AG08395 (cell line): ENCODE measurements around the gene JPH4.
A peak's percentile ranks its signal among the peaks of the same experiment; 100 is the strongest.
"Not testable (repeated sequence)": the region's sequence is repeated elsewhere in the genome, so short reads cannot be mapped to it uniquely, and the experiment has no call there.

Source experiments
- DNase-seq: peaks from one replicate; pipeline ENCODE4 v3.0.0; 2012; ENCODE audit warnings: mixed read lengths, low spot score

JPH4 gene

DNA sequence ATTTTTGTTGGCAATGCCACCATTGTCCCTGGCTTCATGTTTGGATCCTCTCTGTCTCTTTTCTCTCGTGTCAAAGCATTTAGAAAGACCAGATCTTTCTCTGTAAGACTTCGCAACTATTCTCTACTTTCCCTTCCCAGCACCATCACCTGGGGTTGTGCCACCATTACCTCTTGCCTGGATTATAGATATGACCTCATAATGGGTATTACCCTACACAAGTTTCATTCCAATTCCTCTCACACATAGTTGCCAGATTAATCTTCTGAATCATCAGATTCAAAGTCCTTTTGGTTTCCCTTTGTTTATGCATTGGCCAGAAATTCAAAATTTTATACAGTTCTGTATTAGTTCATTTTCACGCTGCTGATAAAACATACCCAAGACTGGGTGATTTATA lies 30.4 kb upstream of the JPH4 start:
- no peak for DNase-seq

GRCh38 chr14:23608454-23608853 lies 29.9 kb upstream of the JPH4 start:
- no peak for DNase-seq

- DNase-seq, result peak; percentile 7
These were observed 27.5 kb upstream of the JPH4 start for GRCh38 chr14:23605931-23606585.

DNA sequence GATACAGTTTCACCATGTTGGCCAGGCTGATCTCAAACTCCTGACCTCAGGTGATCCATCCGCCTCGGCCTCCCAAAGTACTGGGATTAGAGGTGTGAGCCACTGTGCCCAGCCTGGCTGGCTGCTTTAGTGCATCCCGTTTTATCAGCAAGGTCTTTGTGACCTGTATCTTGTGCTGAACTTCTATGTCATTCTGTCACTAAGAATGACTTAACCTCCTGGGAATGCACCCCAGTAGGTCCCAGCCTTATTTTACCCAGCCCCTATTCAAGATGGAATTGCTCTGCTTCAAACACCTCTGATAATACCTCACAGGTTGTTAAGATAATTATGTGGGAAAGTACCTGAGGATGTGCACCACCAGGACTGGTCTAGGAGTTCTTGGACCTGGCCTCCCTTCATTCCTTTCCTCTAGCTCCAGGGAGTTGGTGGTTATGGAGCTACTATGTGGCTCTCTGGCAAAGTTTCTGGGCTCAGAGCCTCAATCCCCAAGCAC lies 26.1 kb upstream of the JPH4 start:
- DNase-seq, result no peak

DNA sequence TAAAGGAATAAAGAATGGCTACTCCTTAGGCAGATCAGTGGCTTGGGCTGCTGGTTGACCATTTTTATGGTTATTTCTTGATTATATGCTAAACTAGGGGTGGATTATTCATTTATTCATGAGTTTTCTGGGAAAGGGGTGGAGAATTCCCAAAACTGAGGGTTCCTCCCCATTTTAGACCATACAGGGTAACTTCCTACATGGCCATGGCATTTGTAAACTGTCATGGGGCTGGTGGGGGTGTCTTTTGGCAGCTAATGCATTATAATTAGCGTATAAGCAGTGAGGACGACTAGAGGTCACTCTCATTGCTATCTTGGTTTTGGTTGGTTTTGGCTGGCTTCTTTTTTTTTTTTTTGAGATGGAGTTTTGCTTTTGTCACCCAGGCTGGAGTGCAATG lies 25.6 kb upstream of the JPH4 start:
- no peak for DNase-seq

DNA sequence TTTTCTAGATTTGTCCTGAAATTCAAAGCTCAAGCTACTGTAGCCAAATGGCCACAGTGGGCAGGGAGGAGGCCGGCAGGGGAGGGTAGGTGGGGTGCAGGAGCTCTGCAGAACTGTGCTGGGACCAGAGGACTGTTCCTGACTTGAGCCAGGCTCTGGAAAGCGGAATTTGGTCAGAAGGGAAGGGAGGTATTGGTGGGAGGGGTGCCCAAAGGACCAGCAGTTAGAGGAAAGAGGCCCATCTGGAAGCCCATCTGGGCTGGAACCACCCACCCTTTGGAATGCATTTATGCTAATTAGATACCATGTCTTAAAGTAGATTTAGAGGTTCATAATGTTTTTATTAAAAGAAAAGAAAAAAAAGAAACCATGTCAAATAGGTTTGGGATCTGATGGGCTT lies 24.5 kb upstream of the JPH4 start:
- DNase-seq, result no peak

- DNase-seq, result no peak
These were observed 23.8 kb upstream of the JPH4 start for GRCh38 chr14:23602181-23603095.

DNA sequence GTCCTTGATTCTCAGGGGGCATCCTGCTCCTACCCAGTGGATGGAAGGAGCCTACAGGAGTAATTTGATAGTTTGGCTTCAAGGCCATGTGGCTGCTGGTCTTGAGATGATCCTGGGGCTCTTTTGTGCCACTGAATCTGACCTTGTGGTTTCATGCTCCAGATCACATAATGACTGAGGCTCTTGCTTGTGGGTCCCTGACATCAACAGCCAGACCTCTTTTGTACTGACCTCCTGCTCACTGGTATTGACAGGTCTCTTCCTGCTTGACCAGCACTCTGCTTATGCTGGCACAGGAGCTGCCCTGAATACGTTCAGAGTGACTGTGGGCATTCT lies 23.2 kb upstream of the JPH4 start:
- DNase-seq, result no peak

DNA sequence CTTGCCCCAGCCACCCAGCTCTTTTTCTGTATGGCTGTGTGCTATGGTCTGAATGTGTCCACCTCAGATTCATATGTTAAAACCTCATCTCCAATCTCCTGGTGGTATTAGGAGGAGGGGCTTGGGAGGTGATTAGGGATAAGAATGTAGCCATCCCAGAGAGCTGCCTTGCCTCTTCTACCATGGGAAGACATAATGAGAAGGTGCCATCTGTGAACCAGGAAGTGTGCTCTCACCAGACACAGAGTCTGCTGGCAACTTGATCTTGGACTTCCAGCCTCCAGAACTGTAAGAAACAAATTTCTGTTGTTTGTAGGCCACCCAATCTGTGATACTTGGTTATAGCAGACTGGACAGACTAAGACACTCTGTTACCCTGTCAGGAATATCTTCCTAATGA lies 22.8 kb upstream of the JPH4 start:
- no peak for DNase-seq

GRCh38 chr14:23600806-23601205 lies 22.2 kb upstream of the JPH4 start:
- no peak for DNase-seq

DNA sequence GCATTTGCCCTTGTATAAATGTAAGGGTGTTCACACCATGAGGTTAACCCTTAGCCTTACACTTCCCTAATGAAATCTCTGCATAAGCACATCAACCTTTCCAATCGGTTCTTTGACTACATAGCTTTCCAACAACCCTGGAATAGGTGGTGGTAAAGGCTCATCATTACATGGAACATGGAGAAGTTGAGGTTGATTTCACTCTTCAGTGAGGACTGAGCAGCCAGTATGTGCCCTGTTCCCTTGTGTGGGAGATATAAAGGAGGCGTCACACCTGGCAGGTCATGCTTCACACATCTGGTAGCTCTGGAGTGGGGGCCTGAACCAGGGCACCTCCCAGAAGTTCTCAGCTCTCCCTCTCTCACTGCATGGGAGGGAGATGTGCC lies 21.7 kb upstream of the JPH4 start:
- no peak for DNase-seq

- DNase-seq, result not testable (repeated sequence)
These were observed 15.6 kb upstream of the JPH4 start for GRCh38 chr14:23594191-23594590.

DNA sequence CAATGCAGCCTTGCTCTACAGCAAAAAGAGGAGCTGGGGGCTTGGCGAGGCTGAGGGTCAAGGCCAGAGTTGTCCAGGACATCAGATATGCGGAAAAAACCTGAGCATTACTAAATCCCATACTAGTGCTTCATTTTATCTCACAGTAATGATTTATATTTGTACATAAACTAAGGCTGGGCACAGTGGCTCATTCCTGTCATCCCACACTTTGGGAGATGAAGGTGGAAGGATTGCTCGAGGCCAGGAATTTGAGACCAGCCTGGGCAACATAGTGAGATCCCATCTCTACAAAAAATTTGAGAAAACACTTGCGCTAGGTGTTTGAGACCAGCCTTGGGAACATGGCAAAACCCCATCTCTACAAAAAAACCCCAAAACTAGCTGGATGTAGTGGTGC lies 11.6 kb upstream of the JPH4 start:
- no peak for DNase-seq

DNA sequence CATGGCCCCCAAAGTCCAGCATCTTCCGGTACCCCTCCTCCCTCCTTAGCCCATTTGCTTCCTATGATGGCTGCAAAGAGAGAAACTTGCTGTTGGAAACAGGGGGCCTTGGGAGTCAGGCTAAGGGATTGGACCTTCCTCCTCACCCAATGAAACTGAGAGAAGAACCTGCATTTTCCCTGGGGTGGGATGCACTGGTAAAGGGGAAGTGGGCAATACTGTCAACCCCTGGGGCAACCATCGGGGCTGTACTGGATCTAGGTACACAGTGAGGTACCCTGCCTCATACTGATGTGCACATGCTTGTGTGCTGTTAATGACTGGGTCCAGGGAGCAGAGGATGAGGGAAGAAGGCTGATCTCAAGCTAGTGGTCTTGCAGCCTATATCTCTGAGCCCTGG lies 11.0 kb upstream of the JPH4 start:
- DNase-seq, result no peak

DNA sequence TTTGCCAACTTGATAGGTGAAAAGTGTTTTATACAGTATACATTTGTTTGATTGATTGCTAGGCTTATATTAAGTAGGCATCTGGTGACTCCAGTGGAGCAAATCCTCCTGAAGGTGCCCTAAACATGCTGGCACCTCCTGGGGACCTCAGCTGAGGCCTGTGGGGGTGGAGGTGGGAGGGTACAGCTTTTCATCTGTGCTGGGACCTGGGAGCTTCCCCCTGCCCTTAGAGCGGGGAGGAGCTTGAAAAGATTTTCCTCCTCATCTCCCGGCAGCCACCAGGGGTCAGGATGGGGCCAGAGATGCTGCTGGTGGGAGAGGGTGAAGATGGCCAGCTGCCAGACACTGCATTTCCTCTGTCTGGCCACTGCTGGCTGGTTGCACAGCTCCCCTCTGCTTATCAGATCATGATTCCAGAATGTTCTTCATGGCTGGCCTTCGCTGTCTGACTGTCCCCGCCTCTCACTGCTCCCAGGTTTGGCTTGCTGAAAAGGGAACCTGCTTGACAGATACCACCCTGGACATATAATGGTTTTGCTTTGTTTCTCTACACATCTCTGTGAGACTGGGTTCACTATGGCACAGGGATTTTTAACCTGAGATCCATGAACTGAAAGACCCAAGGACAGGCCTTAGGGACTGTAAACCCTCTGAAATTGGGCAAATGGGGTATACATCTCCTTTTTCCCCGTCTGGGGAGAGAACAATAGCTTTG lies 10.5 kb upstream of the JPH4 start:
- peak; percentile 88 for DNase-seq

DNA sequence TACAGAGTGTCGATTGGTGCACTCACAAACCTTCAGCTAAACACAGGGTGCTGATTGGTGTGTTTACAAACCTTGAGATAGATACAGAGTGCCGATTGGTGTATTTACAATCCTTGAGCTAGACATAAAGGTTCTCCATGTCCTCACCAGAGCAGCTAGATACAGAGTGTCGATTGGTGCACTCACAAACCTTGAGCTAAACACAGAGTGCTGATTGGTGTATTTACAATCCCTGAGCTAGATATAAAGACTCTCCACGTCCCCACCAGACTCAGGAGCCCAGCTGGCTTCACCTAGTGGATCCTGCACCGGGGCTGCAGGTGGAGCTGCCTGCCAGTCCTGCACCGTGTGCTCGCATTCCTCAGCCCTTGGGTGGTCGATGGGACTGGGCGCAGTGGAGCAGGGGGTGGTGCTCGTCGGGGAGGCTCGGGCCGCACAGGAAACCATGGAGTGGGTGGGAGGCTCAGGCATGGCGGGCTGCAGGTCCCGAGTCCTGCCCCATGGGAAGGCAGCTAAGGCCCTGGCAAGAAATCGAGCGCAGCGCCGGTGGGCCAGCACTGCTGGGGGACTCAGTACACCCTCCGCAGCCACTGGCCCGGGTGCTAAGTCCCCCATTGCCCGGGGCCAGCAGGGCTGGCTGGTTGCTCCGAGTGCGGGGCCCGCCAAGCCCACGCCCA lies 6.1 kb upstream of the JPH4 start:
- not testable (repeated sequence) for DNase-seq

GRCh38 chr14:23583761-23584526 lies 5.4 kb upstream of the JPH4 start:
- not testable (repeated sequence) for DNase-seq

DNA sequence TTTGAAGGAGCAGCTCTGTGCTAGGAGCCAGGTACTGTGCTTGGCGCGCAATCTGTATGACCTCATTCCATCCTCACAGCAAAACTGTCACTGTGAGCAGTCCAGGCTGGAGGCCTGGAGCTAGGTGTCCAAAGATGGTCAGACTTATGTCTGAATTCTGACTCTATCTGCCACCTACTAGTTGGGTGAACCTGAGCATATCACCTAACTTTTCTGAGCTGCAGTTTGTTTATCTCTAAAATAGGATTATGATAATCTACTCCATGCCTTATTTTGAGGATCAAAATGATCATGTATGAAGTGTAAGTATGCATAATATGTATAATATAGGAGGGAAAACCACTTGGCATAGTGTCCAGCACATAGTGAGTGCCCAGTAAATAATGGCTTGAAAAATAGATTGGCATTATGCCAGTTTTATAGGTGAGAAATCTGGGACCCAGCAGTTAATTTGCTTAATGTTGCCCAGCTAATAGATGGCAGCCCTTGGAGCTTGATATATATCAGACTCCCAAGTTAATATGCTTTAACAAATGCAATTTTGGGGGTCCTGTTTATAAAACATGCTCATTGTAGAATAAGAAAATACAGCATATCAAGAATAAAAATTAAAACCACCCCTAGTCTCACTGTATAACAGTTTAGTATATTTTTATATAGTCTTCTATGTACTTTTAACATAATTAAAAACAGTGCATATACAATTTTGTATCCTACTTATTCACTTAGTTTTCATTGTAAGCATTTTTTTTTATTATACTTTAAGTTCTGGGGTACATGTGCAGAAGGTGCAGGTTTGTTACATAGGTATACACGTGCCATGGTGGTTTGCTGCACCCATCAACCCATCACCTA lies 4.5 kb upstream of the JPH4 start:
- DNase-seq, result no peak

DNA sequence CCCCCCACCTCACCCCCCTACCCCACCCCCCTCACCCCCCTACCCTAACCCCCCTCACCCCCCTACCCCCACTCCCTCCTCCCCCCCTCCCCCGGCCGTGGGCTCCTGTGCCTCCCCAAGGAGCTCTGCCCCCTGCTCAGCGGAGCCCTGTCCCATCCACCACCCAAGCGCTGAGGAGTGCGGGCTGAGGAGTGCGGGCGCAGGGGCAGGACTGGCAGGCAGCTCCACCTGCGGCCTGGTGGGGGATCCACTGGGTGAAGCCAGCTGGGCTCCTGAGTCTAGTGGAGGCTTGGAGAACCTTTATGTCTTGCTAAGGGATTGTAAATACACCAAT lies 2.3 kb upstream of the JPH4 start:
- no peak for DNase-seq

- DNase-seq, result no peak
These were observed 1.7 kb upstream of the JPH4 start for GRCh38 chr14:23580152-23580926.
